ENCODE results near the gene TRMT1. TPM values are rescaled to one million over a fixed set of nuclear protein-coding genes. Genes with fewer than 3 reads are reported as not detected.

Gene TRMT1
- total RNA-seq, 1 experiment from 2014 or later: 67.5 TPM

GRCh38 chr19:13072188-13072908 lies 44.2 kb downstream of the TRMT1 start:
- no peak for DNase-seq (ENCODE audit: low read depth)

- DNase-seq (ENCODE audit: low read depth): no peak
Measured at GRCh38 chr19:13071444-13072187, 44.9 kb downstream of the TRMT1 start.

DNA sequence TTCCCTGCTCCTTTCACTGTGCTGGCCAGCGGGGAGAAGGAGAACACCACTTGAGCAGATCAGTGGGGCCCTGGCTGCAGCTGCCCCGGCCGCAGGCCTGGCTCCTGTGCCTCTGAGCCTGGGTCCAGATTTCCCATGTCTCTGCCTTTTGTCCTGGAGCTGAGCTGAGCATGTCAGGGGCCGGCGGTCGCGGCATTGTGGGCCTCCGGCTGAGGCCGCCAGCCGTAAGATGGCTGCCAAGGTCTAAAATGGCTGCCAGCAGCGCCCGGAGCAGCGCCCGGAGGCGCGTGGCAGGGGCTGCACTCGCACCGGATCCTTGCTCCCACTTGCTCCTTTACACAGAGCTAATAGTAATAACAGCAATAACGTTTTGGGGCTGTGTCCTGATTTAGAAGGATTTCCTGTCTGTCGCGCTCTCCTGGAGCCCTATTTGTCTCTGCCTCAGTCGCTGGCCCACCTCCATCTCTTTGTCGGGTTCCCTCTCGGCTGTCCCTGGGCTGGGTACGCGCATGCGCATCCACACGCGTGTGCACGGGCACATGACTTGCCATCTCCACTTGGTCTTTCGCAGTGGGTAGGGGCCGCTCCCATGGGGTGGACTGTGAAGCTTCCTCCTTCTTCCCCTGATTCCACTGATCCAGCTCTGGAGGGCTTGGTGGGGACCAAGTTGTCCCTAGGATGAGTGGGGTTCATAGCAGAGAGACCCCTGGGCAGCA lies 46.0 kb downstream of the TRMT1 start:
- DNase-seq (ENCODE audit: low read depth): no peak

GRCh38 chr19:13069415-13070359 lies 46.9 kb downstream of the TRMT1 start:
- DNase-seq (ENCODE audit: low read depth): no peak

DNA sequence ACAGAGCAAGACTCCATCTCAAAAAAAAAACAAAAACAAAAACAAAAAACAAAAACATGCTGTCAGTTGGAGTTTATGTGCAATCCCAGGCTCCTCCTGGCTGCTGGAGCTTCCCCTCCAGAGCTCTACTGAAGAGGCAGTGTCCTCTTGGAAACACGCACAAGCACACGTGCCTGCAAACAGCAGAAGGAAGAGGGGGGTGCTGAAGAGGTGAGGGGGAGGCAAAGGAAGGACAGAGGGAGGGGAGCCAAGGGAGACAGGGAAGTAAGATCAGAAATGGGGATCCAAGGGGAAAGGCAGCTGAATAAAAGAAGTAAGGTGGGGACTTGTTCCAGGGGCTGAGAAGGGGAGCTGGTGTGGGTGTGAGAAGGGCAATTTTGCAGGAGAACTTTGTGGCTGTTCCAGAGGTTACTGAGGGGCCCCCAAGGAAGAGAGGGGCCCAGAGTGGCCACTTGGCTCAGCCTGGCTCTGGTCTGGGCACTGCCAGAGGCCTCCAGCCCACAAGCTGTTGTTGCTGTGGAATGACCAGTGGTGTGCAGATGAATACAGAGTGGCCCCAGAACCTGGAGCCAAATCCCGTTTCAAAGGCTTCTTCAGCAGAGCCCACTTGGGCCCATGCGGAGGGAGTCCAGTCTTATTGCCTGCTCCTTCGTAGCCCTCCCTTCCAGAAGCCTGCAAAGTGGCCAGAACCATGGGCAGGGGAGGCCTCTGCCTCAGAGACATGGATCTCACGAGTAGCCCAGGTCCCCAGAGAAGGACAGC lies 48.3 kb downstream of the TRMT1 start:
- no peak for DNase-seq (ENCODE audit: low read depth)

DNA sequence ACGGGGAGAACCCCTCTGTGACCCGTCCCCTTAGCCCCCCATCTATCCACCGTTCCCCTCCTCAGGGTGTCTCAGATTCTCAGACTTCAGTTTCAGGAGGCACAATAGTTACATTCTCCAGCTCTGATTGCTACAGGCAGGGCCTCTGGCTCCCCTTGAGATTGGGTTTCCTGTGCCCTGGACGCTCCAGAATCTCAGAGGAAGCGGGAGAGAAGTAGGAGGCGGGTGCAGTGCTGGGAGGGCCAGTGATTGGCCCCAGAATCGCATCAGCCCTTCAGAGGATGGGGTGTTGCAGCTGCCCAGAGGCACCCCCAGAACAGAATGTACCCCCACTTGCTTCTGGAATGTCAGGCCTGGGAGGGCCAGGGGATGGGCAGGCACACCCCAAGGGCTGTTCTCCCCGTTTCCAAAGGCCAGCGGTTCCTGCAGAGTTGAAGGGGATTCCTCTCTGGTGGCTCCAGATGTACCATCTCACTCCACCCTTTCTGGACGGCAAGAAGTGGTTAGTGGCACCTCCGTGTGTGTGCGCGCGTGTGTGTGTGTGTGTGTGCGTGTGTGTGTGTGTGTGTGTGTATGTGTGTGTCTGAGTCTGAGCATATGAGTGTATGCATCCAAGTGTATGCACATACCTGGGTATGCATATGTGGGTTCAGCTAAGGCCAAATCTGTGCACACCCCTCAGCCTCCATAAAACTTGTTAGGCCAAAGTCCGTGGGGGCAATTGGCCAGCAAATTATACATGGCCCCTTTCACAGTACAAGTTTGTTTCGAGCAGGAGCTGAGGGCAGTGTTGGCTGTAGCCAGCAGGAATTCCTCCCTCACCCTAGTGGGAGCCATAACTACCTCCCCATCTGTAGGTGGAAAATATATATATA lies 49.4 kb downstream of the TRMT1 start:
- DNase-seq (ENCODE audit: low read depth): no peak

DNA sequence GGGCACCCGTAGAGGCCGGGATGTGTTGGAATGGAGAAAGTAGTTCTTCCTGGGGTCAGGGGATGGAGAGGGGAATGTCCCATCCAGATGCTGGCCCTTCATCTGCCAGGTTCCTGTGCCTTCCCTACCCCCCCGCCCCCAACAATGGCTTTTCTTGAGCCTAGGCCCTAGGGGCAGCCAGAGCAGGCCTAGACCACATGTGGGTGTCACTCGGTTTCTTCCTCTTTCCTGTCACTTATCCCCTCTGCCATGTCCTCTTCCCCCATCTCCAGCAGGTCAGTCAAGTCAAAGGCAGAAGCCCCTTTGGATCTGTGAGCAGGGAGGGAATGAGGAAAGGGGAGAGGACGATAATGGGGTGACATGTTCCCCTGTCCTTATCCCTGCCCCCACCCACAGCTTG lies 50.3 kb downstream of the TRMT1 start:
- no peak for DNase-seq (ENCODE audit: low read depth)

- DNase-seq (ENCODE audit: low read depth): no peak
Measured at GRCh38 chr19:13064092-13064489, 52.4 kb downstream of the TRMT1 start.

GRCh38 chr19:13063461-13064091 lies 53.0 kb downstream of the TRMT1 start:
- no peak for DNase-seq (ENCODE audit: low read depth)

DNA sequence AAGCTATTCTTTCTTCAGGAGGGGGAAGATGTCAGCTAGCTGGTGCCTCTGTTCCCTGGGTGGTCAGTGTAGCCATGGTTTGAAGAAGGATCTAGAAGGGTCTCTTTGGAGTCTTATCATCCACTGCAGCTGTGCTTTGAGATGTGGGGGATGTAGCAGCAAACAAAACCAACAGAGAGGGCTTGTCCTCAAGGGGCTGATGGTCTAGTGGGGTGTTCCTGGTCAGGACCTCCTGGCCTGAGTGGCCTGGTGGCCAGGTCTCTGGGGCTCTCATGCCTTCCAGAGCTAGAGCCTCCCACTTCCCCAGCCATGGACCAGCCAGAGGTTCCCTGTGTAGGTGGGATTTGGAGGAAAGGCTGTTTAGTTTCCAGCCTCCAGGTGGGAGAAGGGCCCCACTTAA lies 54.2 kb downstream of the TRMT1 start:
- DNase-seq (ENCODE audit: low read depth): no peak

DNA sequence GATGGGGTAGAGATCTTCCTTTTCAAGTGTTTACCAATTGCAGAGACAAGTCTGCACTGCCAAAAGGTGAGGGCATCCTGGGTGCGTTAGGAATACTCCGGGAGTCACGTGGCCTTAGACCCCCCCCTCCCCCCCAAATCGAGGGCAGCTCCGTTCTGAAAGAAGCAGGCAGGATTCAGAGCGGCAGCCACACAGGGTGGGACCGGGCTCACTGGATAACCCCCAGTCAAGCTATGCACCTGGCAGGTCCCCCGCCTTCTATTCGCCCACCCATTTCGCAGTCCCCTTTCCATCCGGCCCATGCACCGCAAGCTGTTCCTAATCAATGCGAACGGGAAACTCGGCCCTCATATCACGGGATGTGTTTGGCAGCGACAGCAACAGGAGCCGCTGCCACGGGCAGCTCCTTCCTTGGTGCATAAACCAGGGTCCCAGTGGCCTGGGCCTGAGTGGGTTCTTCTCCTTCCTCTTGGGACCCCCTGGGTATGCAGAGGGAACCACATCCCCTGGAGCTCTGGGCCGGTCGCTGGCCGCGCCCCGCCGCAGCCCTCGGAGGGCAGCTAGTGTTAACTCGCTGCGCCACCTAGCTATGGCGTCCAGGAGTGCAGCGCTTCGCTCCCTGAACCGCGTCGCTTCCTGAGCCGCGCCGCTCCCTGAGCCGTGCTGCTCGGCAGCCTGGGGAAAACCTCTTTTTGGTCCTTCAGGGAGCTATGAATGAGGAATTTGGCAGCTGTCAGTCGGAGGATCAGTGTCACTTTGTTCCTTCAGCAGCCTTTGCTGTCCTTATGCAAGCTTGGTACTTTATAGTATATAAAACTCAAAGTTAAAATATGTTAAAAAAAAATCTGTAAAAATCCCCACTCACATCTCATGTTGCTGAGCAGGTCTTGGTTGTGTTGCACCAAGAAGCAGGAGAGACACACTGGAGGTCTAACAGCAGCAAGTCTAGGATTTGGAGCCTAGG lies 55.3 kb downstream of the TRMT1 start:
- peak; percentile 91 for DNase-seq (ENCODE audit: low read depth)

GRCh38 chr19:13060233-13060963 lies 56.1 kb downstream of the TRMT1 start:
- DNase-seq (ENCODE audit: low read depth): peak; percentile 71

DNA sequence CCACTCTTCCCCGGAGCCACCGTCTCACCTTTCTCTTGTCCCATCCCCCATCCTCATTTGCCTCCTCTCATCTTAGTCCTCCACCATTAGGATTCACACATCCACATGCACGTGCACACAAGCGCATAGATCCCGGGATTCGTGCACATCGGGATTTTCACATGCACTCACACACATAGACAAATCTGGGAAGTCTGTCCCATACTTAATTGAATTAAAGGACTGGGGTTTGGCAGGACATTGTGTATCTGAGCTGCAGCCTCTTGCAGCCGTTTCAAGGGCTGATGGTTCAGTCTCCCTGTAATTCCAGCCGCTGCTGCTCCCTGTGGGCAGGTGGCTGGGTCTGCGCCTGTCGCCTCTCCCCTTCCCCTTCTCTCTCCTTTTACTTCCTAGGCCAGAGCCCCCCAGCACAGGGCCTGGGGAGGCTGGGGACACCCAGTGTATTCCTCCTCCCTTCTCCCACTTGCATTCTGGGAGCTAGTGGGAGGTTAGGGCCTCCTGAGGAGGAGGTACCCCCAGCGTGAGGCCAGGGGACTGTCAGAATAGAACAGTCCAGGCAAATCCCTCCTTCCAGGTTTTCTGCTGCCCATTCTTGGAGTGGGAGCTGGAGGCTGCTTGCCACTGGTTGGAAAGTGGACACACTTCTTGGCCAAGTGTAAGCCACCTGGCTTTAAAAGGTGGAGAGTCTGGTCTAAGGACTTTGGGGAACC lies 57.4 kb downstream of the TRMT1 start:
- no peak for DNase-seq (ENCODE audit: low read depth)

- no peak for DNase-seq (ENCODE audit: low read depth)
Measured at GRCh38 chr19:13057744-13058143, 58.8 kb downstream of the TRMT1 start.

- no peak for DNase-seq (ENCODE audit: low read depth)
Measured at GRCh38 chr19:13057147-13057572, 59.4 kb downstream of the TRMT1 start.

GRCh38 chr19:13056052-13056660 lies 60.4 kb downstream of the TRMT1 start:
- DNase-seq (ENCODE audit: low read depth): peak; percentile 96
